NCI-H446 treated with DMSO at 0.1 percent for 48 hours (cell line): ENCODE data around the gene PLEK.
A peak's percentile ranks its signal among the peaks of the same experiment; 100 is the strongest.
"Not testable (repeated sequence)": the region's sequence is repeated elsewhere in the genome, so short reads cannot be mapped to it uniquely, and the experiment has no call there.

Experiments
- DNase-seq: peaks from one replicate; lab custom pipeline; 2025; lab: John Stamatoyannopoulos, UW

Gene PLEK

GRCh38 chr2:68352651-68353391 is 12.3 kb upstream of the PLEK start:
- DNase-seq = no peak

DNA sequence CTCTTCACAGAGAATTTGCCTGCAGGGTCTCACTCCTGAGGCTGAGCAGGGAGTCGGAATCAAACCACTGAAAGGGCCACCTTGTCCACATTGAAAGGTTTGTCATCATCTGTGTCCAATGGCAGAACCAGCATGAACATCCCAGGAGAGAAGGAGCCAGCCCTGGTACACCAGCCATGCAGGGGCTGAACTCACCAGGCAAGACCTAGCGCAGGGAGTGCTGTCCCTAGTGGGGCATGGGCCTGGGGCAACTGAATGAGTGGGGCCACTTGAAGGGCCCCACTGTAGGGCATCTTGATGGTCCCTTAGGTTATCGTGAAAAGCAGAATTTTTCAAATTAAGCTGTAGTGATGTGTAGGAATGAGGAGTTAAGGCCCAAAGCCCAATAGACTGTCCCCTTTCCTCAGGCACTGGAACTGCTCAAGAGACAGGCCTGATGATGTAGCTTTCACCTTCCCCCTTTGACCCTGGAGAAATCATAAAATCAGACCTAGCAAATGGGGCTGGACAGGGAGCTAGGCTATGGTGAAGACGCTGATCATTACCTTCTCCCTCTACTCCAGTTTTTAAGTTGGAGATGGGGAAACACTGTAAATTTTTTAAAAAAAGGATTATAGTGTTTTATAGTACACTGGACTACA is 8.4 kb upstream of the PLEK start:
- DNase-seq = no peak

DNA sequence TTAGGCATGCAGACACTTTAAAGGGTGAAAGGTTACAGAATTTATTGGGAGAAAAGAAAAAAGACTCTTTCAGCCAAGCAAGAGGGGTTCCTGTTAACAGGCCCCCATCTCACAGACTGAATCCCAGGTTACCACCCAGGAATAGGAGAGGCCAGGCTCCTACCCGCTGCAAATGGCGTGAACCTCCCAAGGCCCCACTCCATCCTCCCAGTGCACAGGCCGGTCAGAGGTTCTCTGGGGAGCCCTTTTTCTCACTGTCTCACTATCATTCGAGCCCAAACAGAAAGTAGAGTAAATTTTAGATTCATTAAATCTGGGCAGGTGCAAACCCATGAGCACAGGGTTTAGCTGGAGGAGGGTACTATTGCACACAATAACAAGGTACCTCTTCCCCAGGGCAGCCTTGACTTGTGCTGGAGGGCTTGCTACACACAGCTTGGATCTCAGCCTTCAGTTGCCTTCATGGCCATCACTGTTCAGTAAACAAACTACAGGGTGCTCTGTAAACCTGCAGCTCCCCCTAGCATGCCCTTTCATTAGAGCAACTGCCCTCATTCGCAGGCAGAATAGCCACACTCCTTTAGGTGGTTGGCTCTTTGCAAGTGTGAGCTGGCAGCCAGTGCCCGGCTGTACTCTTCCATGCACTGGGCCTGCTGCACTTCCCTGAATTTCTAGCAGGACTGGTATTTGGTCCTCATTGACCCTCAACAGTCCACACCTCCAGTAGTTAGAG is 7.3 kb upstream of the PLEK start:
- DNase-seq = peak; percentile 4

GRCh38 chr2:68359889-68360288 is 5.2 kb upstream of the PLEK start:
- no peak for DNase-seq

DNA sequence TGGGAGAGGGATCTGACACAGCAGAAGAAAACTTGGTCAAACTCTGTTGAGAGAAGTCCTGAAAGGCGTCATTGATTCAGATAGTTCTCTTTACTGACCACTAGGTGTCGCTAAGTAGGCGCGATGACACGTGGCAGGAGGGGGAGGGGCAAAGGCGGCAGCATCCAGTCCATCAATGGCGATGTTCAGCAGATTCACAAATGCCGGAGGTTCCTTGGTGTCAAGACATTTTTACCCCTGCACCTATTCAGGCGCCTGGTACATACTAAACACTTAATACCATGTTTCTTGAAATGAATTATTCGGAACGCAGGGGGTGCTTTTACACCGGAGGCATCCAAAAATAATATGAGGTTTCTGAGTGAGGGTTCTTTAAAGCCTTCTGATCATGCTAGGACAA is 3.0 kb upstream of the PLEK start:
- peak; percentile 53 for DNase-seq

GRCh38 chr2:68362749-68363148 is 2.3 kb upstream of the PLEK start:
- no peak for DNase-seq

DNA sequence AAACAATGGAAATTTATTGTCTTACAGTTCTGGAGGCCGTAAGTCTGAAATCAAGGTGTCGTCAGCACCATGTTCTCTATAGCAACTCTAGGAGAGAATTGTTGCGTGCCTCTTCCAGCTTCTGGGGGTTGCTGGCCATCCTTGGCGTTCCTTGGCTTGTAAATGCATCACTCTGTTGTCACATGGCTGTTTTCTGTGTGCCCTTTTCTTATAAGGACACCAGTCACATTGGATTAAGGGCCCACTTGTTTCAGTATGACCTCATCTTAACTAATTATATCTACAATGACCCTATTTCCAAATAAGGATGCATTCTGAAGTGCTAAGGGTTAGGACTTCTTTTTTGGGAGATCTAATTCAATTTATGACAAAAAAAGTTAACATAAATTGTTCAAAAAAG is 1.4 kb upstream of the PLEK start:
- DNase-seq = no peak

DNA sequence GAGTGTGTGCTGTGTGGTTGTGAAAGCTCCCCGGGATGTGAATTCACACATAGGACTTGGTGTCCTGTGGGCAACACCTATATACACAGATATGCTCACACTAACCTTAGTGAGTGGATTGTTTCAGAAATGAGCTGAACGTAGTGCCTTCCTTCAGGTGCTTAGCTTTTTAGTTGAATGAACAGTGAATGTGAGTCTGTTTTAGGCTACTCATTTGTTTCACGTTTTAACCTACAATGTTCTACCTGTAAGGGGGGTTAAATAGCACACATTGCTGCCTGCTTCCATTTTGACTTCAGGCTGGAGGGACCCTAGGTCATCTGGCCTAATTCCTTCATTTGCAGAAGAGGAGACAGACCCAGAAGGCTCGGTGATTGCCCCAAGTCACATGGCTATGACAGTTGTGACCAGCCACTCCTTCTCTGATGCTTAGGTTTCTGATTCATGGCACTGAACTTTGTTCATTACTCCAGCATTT is 1.0 kb downstream of the PLEK start:
- no peak for DNase-seq

GRCh38 chr2:68367953-68368653 is 3.0 kb downstream of the PLEK start:
- DNase-seq = no peak

- DNase-seq = peak; percentile 9
Observed at GRCh38 chr2:68368654-68369336, 3.7 kb downstream of the PLEK start.

DNA sequence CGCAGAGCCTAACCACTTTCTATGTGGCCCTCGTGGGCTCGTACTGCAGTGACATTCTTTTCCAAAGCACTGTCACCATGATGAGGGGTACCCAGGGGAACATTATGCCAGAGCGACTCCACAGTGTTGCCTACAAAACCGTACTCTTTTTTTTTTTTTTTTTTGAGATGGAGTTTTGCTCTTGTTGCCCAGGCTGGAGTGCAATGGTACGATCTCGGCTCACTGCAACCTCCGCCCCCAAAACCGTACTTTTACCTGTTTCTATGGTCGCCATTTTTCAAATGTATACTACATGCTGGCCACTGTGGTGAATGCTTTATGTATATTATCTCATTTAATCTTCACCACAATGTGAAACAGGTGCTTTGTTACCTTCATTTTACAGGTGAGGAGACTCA is 4.3 kb downstream of the PLEK start:
- DNase-seq = no peak

DNA sequence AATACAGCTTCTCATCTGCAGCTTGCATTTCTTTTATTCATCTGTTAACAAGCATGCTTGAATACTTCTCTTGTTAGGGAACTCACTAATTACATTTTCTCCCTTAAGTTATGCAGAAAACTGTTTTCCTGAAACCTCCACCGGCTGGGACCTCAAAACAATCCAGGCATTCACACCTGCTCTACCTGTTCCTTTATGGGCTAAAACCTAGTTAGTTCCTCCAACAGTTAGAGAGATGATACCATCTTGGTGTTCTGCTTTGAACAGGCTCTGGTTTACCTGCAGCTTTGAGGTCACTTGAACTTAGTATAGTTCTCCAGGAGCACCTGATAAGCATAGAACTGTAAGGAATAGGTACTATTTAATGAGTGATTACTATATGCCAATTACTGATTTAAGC is 6.1 kb downstream of the PLEK start:
- no peak for DNase-seq

- DNase-seq = no peak
Observed at GRCh38 chr2:68371581-68371980, 6.5 kb downstream of the PLEK start.

DNA sequence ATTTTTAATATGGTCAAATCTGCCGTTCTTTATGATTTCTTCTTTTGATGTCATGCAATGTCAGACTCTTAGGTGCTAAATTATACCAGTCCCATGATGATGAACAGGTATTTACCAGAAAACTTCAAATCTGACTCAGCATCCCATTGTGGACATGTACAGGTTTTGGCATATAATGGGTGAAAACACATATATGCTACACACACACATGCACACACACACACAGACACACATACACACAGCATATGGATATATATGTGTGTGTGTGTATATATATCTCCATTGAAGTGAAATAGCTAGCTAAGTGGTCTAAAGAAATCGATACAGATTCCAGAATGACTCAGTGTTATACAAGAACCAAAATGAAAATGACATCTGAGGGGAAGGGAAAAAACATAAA is 7.4 kb downstream of the PLEK start:
- DNase-seq = no peak

GRCh38 chr2:68374184-68374583 is 9.1 kb downstream of the PLEK start:
- no peak for DNase-seq

DNA sequence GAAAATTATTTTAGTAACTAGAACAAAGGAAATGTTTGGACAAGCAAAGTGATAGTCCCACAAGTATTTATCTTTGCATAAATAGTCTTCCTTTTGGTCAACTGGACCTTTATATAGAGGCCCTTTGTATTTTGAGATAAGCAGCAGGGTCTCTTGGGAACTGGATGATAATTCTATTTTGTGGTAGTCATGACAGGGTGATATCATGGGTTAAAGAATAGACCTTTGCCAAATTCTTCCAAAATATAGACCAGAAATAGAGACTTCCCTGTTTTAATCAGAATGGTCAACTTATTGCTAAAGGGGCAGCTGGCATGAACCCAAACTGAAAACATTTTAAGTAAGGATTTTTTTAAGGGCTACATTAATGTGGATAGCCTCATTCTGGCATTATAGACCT is 10.5 kb downstream of the PLEK start:
- DNase-seq = no peak

- DNase-seq = no peak
Observed at GRCh38 chr2:68377137-68377780, 12.2 kb downstream of the PLEK start.

GRCh38 chr2:68378779-68379178 is 13.7 kb downstream of the PLEK start:
- not testable (repeated sequence) for DNase-seq

DNA sequence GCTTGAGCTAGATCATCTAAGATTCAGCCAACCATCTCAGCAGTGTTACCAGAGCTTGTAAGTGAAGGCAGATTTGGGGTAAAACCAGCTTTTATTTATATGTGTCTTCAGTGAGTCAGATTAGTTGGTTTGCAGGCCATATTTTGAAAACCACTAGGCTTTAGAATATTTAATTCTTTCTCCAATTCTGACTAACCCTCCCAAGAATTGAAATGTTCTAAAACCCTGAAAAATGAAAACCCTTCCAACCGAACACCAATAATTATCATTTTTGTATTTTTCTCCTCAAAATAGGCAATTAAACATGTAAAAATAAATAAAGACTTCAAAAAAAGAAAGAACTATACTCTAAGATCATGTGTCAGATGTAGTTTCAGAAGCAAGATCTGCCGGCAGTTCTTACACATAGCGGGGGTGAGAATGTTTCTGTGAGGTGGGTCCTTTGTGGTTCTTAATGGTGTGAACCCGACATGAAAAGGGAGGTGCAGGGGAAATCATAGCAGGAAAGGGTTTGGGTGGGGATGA is 14.2 kb downstream of the PLEK start:
- DNase-seq = no peak

DNA sequence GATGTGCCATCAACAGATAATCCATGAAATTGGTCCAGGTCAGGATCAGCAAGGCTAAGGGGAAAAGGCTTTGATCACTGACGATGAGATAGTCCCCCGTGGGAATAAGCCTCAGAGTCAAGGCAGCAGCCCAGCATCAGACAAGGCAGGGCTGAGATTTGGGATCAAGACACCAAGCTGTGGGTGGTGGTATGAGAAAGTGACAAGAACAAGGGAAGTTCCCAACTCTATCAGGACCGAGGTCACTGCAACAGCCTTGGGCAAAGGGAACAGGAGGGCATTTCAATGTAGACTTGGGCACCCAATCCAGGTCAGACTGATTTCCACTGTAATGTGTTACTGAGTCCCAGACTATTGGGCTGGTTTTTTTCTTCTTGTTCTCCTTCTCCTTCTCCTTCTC is 18.7 kb downstream of the PLEK start:
- DNase-seq = no peak

- no peak for DNase-seq
Observed at GRCh38 chr2:68384485-68385107, 19.5 kb downstream of the PLEK start.
